Bronchial epithelial cell (primary cell): ENCODE data around the gene PRMT7. TPM values are rescaled to one million over a fixed set of nuclear protein-coding genes. Genes with fewer than 3 reads are reported as not detected.

ENCODE experiments used
- DNase-seq: peaks from one replicate; pipeline ENCODE4 v3.0.0-alpha.2; 2010; ENCODE audit warnings: low read depth
- FAIRE-seq: peaks from 2 replicates; lab custom pipeline; 2011; peaks lifted over from hg19 to GRCh38; lab: Jason Lieb, UNC
- H3K27me3 ChIP-seq: 2 replicates; pipeline ENCODE4 v1.5.1; 2011; ENCODE audit warnings: low read length; ENCODE audit not compliant: control insufficient read depth, insufficient read depth
- H3K36me3 ChIP-seq: 2 replicates; pipeline ENCODE4 v1.5.1; 2011; ENCODE audit warnings: low read length; ENCODE audit not compliant: control insufficient read depth, insufficient read depth
- H3K4me3 ChIP-seq: 2 replicates; pipeline ENCODE4 v1.5.1; 2011; ENCODE audit warnings: mild to moderate bottlenecking, low read depth, low read length, control low read depth
- total RNA-seq: library from RNA; depleted of rRNA; stranded (reverse); fragments of >200 nt; gene quantifications from 2 replicates; pipeline ENCODE4 v1.2.1, GENCODE V29; 2014
- TF ChIP-seq, protein P1 (sequence below): IDR thresholded peaks from 2 replicates; pipeline ENCODE4 v1.5.1; 2011; ENCODE audit warnings: mild to moderate bottlenecking, moderate library complexity, low read length, control low read depth, inconsistent platforms; ENCODE audit not compliant: insufficient read depth, severe bottlenecking

PRMT7 gene
- total RNA-seq, 1 donor from 2014 or later: 36.9 TPM

DNA sequence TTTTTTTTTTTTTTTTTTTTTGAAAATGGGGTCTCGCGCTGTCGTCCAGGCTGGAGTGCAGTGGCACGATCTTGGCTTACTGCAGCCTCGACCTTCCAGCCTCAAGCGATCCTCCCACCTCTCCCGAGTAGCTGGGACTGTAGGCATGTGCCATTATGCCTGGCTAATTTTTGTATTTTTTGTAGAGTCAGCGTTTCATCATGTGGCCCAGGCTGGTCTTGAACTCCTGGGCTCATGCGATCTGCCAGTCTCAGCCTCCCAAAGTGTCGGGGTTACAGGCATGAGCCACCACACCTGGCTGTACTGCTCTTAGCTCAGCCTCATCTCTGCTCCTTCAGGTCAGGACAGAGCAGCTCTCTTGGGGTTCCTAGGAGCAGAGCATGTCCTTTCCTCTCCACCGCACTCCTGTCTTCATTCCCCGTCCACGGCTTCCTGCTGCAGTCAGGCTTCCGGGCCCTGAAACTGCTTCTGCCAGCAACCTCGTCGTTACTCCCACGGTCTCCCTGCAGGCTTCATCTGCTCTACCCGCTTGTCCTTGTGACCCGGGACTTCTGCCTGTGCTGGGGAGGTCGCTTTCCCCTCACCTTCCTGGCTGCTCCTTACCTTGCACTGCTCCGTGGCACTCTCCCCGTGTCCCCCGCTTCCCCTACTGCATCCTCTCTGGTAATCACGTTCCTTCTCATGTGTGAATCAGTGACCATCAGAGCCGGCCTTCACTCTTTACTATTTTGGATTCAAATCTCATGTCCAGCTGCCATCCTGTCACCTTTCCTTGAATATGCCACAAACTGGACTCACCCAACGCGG, 38.0 kb downstream of the PRMT7 start:
- Histone ChIP-seq H3K36me3 (peaks cover 26% of the 10 kb centered on the region), H3K4me3 (no peak overlapping the region), H3K27me3 (no peaks in the 10 kb centered on the region)
- DNase-seq: no peak
- FAIRE-seq: peak; percentile 18
- TF ChIP-seq, protein P1, sequence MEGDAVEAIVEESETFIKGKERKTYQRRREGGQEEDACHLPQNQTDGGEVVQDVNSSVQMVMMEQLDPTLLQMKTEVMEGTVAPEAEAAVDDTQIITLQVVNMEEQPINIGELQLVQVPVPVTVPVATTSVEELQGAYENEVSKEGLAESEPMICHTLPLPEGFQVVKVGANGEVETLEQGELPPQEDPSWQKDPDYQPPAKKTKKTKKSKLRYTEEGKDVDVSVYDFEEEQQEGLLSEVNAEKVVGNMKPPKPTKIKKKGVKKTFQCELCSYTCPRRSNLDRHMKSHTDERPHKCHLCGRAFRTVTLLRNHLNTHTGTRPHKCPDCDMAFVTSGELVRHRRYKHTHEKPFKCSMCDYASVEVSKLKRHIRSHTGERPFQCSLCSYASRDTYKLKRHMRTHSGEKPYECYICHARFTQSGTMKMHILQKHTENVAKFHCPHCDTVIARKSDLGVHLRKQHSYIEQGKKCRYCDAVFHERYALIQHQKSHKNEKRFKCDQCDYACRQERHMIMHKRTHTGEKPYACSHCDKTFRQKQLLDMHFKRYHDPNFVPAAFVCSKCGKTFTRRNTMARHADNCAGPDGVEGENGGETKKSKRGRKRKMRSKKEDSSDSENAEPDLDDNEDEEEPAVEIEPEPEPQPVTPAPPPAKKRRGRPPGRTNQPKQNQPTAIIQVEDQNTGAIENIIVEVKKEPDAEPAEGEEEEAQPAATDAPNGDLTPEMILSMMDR: no peak

- TF ChIP-seq, protein P1: no peak
- peaks cover 30% of the 10 kb centered on the region for H3K36me3 ChIP-seq
- no peak for DNase-seq
- H3K27me3 ChIP-seq: no peaks in the 10 kb centered on the region
- FAIRE-seq: peak; percentile 64
- no peak overlapping the region for H3K4me3 ChIP-seq
Measured at GRCh38 chr16:68349838-68350410, 39.1 kb downstream of the PRMT7 start.

GRCh38 chr16:68350813-68351350, 40.1 kb downstream of the PRMT7 start:
- Histone ChIP-seq H3K27me3 (no peaks in the 10 kb centered on the region), H3K4me3 (no peak overlapping the region), H3K36me3 (peaks cover 24% of the 10 kb centered on the region)
- TF ChIP-seq, protein P1: no peak
- FAIRE-seq (no peak), DNase-seq (no peak)

DNA sequence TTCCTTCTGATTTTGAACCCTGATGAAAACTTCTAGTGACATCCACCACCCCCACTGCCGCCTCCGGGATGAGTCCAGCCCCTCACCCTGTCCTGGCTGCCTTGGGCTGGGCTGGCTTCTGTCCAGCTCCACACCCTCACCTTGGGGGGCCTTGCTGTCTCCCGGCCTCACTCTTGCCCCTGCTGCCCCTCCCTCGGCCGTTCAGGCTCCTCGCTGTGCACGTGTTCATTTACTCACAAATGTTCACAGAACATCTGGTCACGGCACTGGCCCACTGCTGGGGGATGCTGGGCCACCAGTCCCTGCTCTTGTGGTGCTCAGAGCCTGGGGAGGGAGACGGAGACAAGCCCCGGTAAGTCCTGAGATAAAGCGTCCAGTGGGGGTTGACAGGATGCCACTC, 40.6 kb downstream of the PRMT7 start:
- Histone ChIP-seq H3K4me3 (no peak overlapping the region), H3K36me3 (peaks cover 24% of the 10 kb centered on the region), H3K27me3 (no peaks in the 10 kb centered on the region)
- no peak for DNase-seq
- TF ChIP-seq, protein P1: no peak
- FAIRE-seq: no peak

DNA sequence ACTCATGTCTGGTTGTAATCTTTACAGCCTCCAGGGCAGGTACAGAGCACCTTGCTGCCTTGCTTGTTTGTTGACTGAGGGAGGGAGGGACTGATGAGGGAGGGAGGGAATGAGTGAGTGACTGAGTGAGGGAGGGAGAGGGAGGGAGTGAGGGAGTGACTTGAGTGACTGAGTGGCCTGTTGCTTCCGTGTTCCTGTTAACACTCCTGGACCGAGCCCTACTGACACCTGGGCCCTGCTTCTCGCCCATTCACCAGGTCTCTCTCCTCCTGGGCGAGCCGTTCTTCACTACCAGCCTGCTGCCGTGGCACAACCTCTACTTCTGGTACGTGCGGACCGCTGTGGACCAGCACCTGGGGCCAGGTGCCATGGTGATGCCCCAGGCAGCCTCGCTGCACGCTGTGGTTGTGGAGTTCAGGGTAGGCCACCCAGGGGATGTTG, 41.2 kb downstream of the PRMT7 start:
- FAIRE-seq (peak; percentile 91), DNase-seq (peak; percentile 65)
- H3K27me3 ChIP-seq: no peaks in the 10 kb centered on the region
- H3K36me3 ChIP-seq: peaks cover 26% of the 10 kb centered on the region
- H3K4me3 ChIP-seq: no peak overlapping the region
- TF ChIP-seq, protein P1: no peak
